K562 (cell line): ENCODE data around the gene ZNF234. TPM values are rescaled to one million over a fixed set of nuclear protein-coding genes. Genes with fewer than 3 reads are reported as not detected.

Source experiments
- AFF1 ChIP-seq, 2 experiments: fragments of 450-650 bp; IDR thresholded peaks; 2 replicates each; pipeline ENCODE4 v1.6.1; 2018; ENCODE audit warnings: mild to moderate bottlenecking in 2 of 2, low read depth in 1 of 2; ENCODE audit not compliant: partially characterized antibody in 2 of 2
- ATF6 ChIP-seq: sonication (generic); formaldehyde crosslinking; IDR thresholded peaks from 2 replicates; pipeline ENCODE4 v1.4.0; 2020; ENCODE audit warnings: mild to moderate bottlenecking, missing genetic modification reagents
- C11orf30 ChIP-seq: fragments of 450-650 bp; IDR thresholded peaks from 2 replicates; pipeline ENCODE4 v1.6.1; 2016; ENCODE audit warnings: low read depth, mild to moderate bottlenecking
- ETV1 ChIP-seq: fragments of 450-650 bp; conservative IDR thresholded peaks from 2 replicates; pipeline ENCODE4 v1.6.1; 2016; ENCODE audit warnings: missing genetic modification characterization, control low read depth, low read depth, missing compliant biosample characterization
- MBD2 ChIP-seq: sonication (generic); IDR thresholded peaks from 2 replicates; pipeline ENCODE4 v1.6.1; 2016; ENCODE audit warnings: low read depth, borderline replicate concordance
- MXI1 ChIP-seq: IDR thresholded peaks from 2 replicates; pipeline ENCODE4 v1.6.1; 2011; ENCODE audit warnings: low read depth, mild to moderate bottlenecking, improper control_type of control experiment, low read length
- POLR2H ChIP-seq: IDR thresholded peaks from 2 replicates; pipeline ENCODE4 v1.6.1; 2016; ENCODE audit warnings: missing genetic modification characterization, low read depth, mild to moderate bottlenecking, control low read depth, missing compliant biosample characterization, moderate library complexity
- SNRNP70 ChIP-seq: fragments of 200-400 bp; formaldehyde crosslinking; optimal IDR thresholded peaks from 2 replicates; pipeline ENCODE3; 2017; ENCODE audit warnings: low read depth, low read length
- SOX6 ChIP-seq: fragments of 450-650 bp; IDR thresholded peaks from 2 replicates; pipeline ENCODE4 v1.6.1; 2014; ENCODE audit warnings: mild to moderate bottlenecking
- SPI1 ChIP-seq: IDR thresholded peaks from 2 replicates; pipeline ENCODE4 v1.6.1; 2011; ENCODE audit warnings: low read depth, low read length, control low read depth, borderline replicate concordance
- ZNF57 ChIP-seq: fragments of 450-650 bp; formaldehyde crosslinking; IDR thresholded peaks from 2 replicates; pipeline ENCODE4 v1.4.0; 2020; ENCODE audit warnings: mild to moderate bottlenecking, moderate library complexity
- ZNF584 ChIP-seq: fragments of 200-800 bp; sonication (Bioruptor generic); IDR thresholded peaks from 2 replicates; pipeline ENCODE4 v1.6.1; 2016; ENCODE audit warnings: low read depth, mild to moderate bottlenecking, missing genetic modification characterization, missing compliant biosample characterization
- polyA plus RNA-seq, 8 experiments: library from polyadenylated mRNA; depleted of rRNA in 4 of 8; stranded (reverse) in 5 of 8; unstranded in 3 of 8; fragments of >200 nt; fragmentation: Nextera tagmentation in 2 of 8; fragmentation: Illumina TruSeq in 1 of 8; extraction: Ambion mirVana in 2 of 8; extraction: Trizol in 1 of 8; gene quantifications; 2 replicates each; pipeline versions ENCODE4 v1.2.1 to v1.2.3, GENCODE V29; 2011 to 2014; ENCODE audit warnings: inconsistent platforms in 1 of 8, missing spikeins in 1 of 8
- total RNA-seq, 7 experiments: library from RNA; depleted of rRNA in 6 of 7; stranded (reverse); fragments of >200 nt in 6 of 7; fragmentation: Illumina TruSeq in 2 of 7; extraction: Trizol in 2 of 7; gene quantifications; 2 replicates each; pipeline versions ENCODE4 v1.2.1 to v1.2.3, GENCODE V29; 2011 to 2021; ENCODE audit warnings: low replicate concordance in 1 of 7
- TF ChIP-seq, protein P1 (sequence below): fragments of 450-650 bp; conservative IDR thresholded peaks from 2 replicates; pipeline ENCODE4 v1.6.1; 2016; ENCODE audit warnings: missing genetic modification characterization, low read depth, mild to moderate bottlenecking, control low read depth, missing compliant biosample characterization

ZNF234 gene
- total and polyA plus RNA-seq, 9 of the 15 experiments (the other 6 are each of a cell fraction or from before 2014, with no cell fraction given), result 0.82 to 2.9 (median 1.5) TPM

- TF ChIP-seq AFF1 (IDR thresholded peaks at IDR 0.05; ENCODE audit: low read depth in 1 of 2, partially characterized antibody in 2 of 2) (peak in 1 of 2 experiments; percentile 96), ATF6 (CRISPR knock-in tag) (no peak), ZNF584 (CRISPR knock-in tag) (0 out of 2 replicates have a peak, but pooled peaks have one; percentile 54), SNRNP70 (no peak), POLR2H (peak; percentile 67), SOX6 (peak; percentile 28; the same call in 1 of the 2 replicates), ZNF57 (CRISPR knock-in tag) (no peak), SPI1 (peak; percentile 91), C11orf30 (no peak), MXI1 (no peak), MBD2 (0 out of 2 replicates have a peak, but pooled peaks have one; percentile 81), ETV1 (tag) (peak; percentile 88)
- TF ChIP-seq, protein P1, sequence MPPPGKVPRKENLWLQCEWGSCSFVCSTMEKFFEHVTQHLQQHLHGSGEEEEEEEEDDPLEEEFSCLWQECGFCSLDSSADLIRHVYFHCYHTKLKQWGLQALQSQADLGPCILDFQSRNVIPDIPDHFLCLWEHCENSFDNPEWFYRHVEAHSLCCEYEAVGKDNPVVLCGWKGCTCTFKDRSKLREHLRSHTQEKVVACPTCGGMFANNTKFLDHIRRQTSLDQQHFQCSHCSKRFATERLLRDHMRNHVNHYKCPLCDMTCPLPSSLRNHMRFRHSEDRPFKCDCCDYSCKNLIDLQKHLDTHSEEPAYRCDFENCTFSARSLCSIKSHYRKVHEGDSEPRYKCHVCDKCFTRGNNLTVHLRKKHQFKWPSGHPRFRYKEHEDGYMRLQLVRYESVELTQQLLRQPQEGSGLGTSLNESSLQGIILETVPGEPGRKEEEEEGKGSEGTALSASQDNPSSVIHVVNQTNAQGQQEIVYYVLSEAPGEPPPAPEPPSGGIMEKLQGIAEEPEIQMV (tag), result no peak
Observed at GRCh38 chr19:44164673-44165512, 23.5 kb downstream of the ZNF234 start, which contains the start of gene ZNF226 (continued).
